Neural progenitor cell (in vitro differentiated cells): Measurements from ENCODE around the gene PCGF1. TPM values are rescaled to one million over a fixed set of nuclear protein-coding genes. Genes with fewer than 3 reads are reported as not detected.

Source experiments
- DNase-seq: peaks from one replicate; pipeline ENCODE4 v3.0.0-alpha.2; 2016; ENCODE audit warnings: low spot score
- H2AFZ ChIP-seq: fragments of 200-600 bp; sonication (generic); replicated peaks from 2 replicates; pipeline ENCODE4 v1.6.1; 2016; ENCODE audit warnings: antibody characterized with exemption
- H3F3A ChIP-seq: fragments of 200-600 bp; sonication (generic); 2 replicates; pipeline ENCODE4 v1.6.1; 2016; ENCODE audit warnings: antibody characterized with exemption, low read depth
- H3K27ac ChIP-seq: fragments of 200-600 bp; sonication (generic); 2 replicates; pipeline ENCODE4 v1.5.1; 2016; ENCODE audit warnings: mild to moderate bottlenecking
- H3K27me3 ChIP-seq: fragments of 200-600 bp; sonication (generic); 2 replicates; pipeline ENCODE4 v1.6.1; 2016; ENCODE audit warnings: mild to moderate bottlenecking, moderate library complexity
- H3K36me3 ChIP-seq: fragments of 200-600 bp; sonication (generic); 2 replicates; pipeline ENCODE4 v1.5.1; 2016
- H3K4me1 ChIP-seq: fragments of 200-600 bp; sonication (generic); 2 replicates; pipeline ENCODE4 v1.6.1; 2016; ENCODE audit warnings: mixed run types
- H3K4me2 ChIP-seq: fragments of 200-600 bp; sonication (generic); 2 replicates; pipeline ENCODE4 v1.6.1; 2016
- H3K4me3 ChIP-seq: fragments of 200-600 bp; sonication (generic); 2 replicates; pipeline ENCODE4 v1.5.1; 2016
- H3K79me2 ChIP-seq: fragments of 200-600 bp; sonication (generic); 2 replicates; pipeline ENCODE4 v1.6.1; 2016; ENCODE audit warnings: low read depth
- H3K9ac ChIP-seq: fragments of 200-600 bp; sonication (generic); 2 replicates; pipeline ENCODE4 v1.6.1; 2016
- H3K9me3 ChIP-seq: fragments of 200-600 bp; sonication (generic); 2 replicates; pipeline ENCODE4 v1.5.1; 2016; ENCODE audit warnings: low read depth
- H4K20me1 ChIP-seq: fragments of 200-600 bp; sonication (generic); 2 replicates; pipeline ENCODE4 v1.6.1; 2016; ENCODE audit warnings: low read depth
- H3K27ac Mint-ChIP-seq: 3 replicates; pipeline ENCODE4 v1.8.0; 2021; ENCODE audit warnings: mixed read lengths
- H3K27me3 Mint-ChIP-seq: 2 replicates; pipeline ENCODE4 v1.8.0; 2022; ENCODE audit warnings: low read depth, mild to moderate bottlenecking, inconsistent platforms, moderate library complexity, mixed read lengths; ENCODE audit not compliant: insufficient read depth
- H3K36me3 Mint-ChIP-seq: 3 replicates; pipeline ENCODE4 v1.8.0; 2021; ENCODE audit warnings: mixed read lengths
- H3K4me1 Mint-ChIP-seq: 3 replicates; pipeline ENCODE4 v1.8.0; 2021; ENCODE audit warnings: mixed read lengths
- H3K4me3 Mint-ChIP-seq: 3 replicates; pipeline ENCODE4 v1.8.0; 2021; ENCODE audit warnings: mild to moderate bottlenecking, moderate library complexity, mixed read lengths
- H3K9me3 Mint-ChIP-seq: 3 replicates; pipeline ENCODE4 v1.8.0; 2020; ENCODE audit warnings: mixed read lengths
- CTCF ChIP-seq: fragments of 200-600 bp; sonication (generic); IDR thresholded peaks from 2 replicates; pipeline ENCODE4 v1.5.1; 2017; ENCODE audit warnings: antibody characterized with exemption, mild to moderate bottlenecking
- EZH2 ChIP-seq: fragments of 200-600 bp; sonication (generic); IDR thresholded peaks from 2 replicates; pipeline ENCODE4 v1.6.1; 2017; ENCODE audit warnings: antibody characterized with exemption, mild to moderate bottlenecking, moderate library complexity
- EZH2phosphoT487 ChIP-seq: fragments of 200-600 bp; sonication (generic); IDR thresholded peaks from 2 replicates; pipeline ENCODE4 v1.6.1; 2017; ENCODE audit warnings: antibody characterized with exemption
- total RNA-seq: library from RNA; depleted of rRNA; stranded (reverse); fragments of >200 nt; gene quantifications from 2 replicates; pipeline ENCODE4 v1.2.3, GENCODE V29; 2015; ENCODE audit warnings: low replicate concordance

The PCGF1 gene
- total RNA-seq, 1 donor from 2014 or later: 10.9 TPM

- no peaks in the 10 kb centered on the region for H3K36me3 ChIP-seq
- peaks cover 16% of the 10 kb centered on the region for H3K4me1 ChIP-seq
- H3K9me3 Mint-ChIP-seq: no peaks in the 10 kb centered on the region
- peak overlapping the region; percentile 68 for H2AFZ ChIP-seq
- H3K4me3 Mint-ChIP-seq: peak overlapping the region; percentile 96
- peak overlapping the region; percentile 29 for H3K9ac ChIP-seq
- H3K27ac Mint-ChIP-seq: no peak overlapping the region
- H3K27ac ChIP-seq: no peak overlapping the region
- H3K36me3 Mint-ChIP-seq: peaks cover 32% of the 10 kb centered on the region
- H3F3A ChIP-seq: peaks cover 12% of the 10 kb centered on the region
- peak overlapping the region; percentile 97 for H3K4me3 ChIP-seq
- H3K4me1 Mint-ChIP-seq: peaks cover 32% of the 10 kb centered on the region
- DNase-seq: peak; percentile 53
- H4K20me1 ChIP-seq: no peaks in the 10 kb centered on the region
- H3K79me2 ChIP-seq: peaks cover 35% of the 10 kb centered on the region
- TF ChIP-seq CTCF: no peak
- no peak for TF ChIP-seq EZH2phosphoT487
- peaks cover 7% of the 10 kb centered on the region for H3K27me3 Mint-ChIP-seq
- peak overlapping the region; percentile 92 for H3K4me2 ChIP-seq
- H3K27me3 ChIP-seq: no peaks in the 10 kb centered on the region
- H3K9me3 ChIP-seq: no peaks in the 10 kb centered on the region
Measured at GRCh38 chr2:74530239-74531187, 23.0 kb upstream of the PCGF1 start.

- peak within 1 kb of the TSS; percentile 92 for H3K9ac ChIP-seq
- peaks cover 35% of the 10 kb centered on the region for H3K79me2 ChIP-seq
- H3K4me2 ChIP-seq: peak within 1 kb of the TSS; percentile 98
- H3K4me3 ChIP-seq: peak within 1 kb of the TSS; percentile 97
- peaks cover 12% of the 10 kb centered on the region for H3F3A ChIP-seq
- Mint-ChIP-seq H3K4me3 (peak within 1 kb of the TSS; percentile 96), H3K4me1 (peaks cover 32% of the 10 kb centered on the region), H3K27me3 (peaks cover 7% of the 10 kb centered on the region), H3K27ac (peak within 1 kb of the TSS; percentile 97), H3K9me3 (no peaks in the 10 kb centered on the region), H3K36me3 (peaks cover 32% of the 10 kb centered on the region)
- peak within 1 kb of the TSS; percentile 88 for H2AFZ ChIP-seq
- no peak for TF ChIP-seq CTCF
- no peak for TF ChIP-seq EZH2phosphoT487
- no peak for TF ChIP-seq EZH2
- DNase-seq: peak; percentile 100
- no peaks in the 10 kb centered on the region for H3K9me3 ChIP-seq
- H3K36me3 ChIP-seq: no peaks in the 10 kb centered on the region
- no peaks in the 10 kb centered on the region for H3K27me3 ChIP-seq
- H3K27ac ChIP-seq: peak within 1 kb of the TSS; percentile 17
- peaks cover 16% of the 10 kb centered on the region for H3K4me1 ChIP-seq
- no peaks in the 10 kb centered on the region for H4K20me1 ChIP-seq
Measured at GRCh38 chr2:74529357-74530238, 22.1 kb upstream of the PCGF1 start, which contains the start of the genes AUP1 and HTRA2. AUP1 (minus strand) TSS chr2:74529706; CDS start chr2:74529629, 77 bp downstream. HTRA2 (plus strand) TSS chr2:74529933; CDS start chr2:74530007, 74 bp downstream.

- peak overlapping the region; percentile 92 for H3K9ac ChIP-seq
- peaks cover 30% of the 10 kb centered on the region for H3K36me3 Mint-ChIP-seq
- H4K20me1 ChIP-seq: no peaks in the 10 kb centered on the region
- H3K79me2 ChIP-seq: peaks cover 35% of the 10 kb centered on the region
- H3K4me3 Mint-ChIP-seq: peak overlapping the region; percentile 96
- peak overlapping the region; percentile 17 for H3K27ac ChIP-seq
- no peak for DNase-seq
- H3K27me3 ChIP-seq: no peaks in the 10 kb centered on the region
- peak overlapping the region; percentile 97 for H3K27ac Mint-ChIP-seq
- no peaks in the 10 kb centered on the region for H3K36me3 ChIP-seq
- H3K9me3 Mint-ChIP-seq: no peaks in the 10 kb centered on the region
- peaks cover 16% of the 10 kb centered on the region for H3K4me1 ChIP-seq
- no peak for TF ChIP-seq CTCF
- no peak for TF ChIP-seq EZH2phosphoT487
- no peak for TF ChIP-seq EZH2
- H3K4me1 Mint-ChIP-seq: peaks cover 32% of the 10 kb centered on the region
- peak overlapping the region; percentile 97 for H3K4me3 ChIP-seq
- H3F3A ChIP-seq: peaks cover 12% of the 10 kb centered on the region
- H3K4me2 ChIP-seq: peak overlapping the region; percentile 98
- H3K27me3 Mint-ChIP-seq: peaks cover 7% of the 10 kb centered on the region
- no peaks in the 10 kb centered on the region for H3K9me3 ChIP-seq
- peak overlapping the region; percentile 88 for H2AFZ ChIP-seq
Measured at GRCh38 chr2:74528600-74529356, 21.3 kb upstream of the PCGF1 start.
